NCI-H526 (cell line): ENCODE data around the gene MRO.
"Not testable (repeated sequence)": the region's sequence is repeated elsewhere in the genome, so short reads cannot be mapped to it uniquely, and the experiment has no call there.

ENCODE experiments used
- DNase-seq, 2 experiments: peaks; one replicate each; lab custom pipeline; 2025; lab: John Stamatoyannopoulos, UW

MRO gene

DNA sequence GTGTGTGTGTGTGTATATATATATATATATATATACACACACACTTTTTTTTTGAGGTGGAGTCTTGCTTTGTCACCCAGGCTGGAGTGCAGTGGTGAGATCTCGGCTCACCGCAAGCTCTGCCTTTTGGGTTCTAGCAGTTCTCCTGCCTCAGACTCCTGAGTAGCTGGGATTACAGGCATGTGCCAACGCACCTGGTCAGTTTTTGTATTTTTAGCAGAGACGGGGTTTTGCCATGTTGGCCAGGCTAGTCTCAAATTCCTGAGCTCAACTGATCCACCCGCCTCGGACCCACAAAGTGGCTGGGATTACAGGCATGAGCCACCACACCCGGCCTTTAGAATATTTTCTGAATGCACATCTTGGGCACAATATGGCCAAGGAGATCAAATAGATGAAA lies 13.7 kb upstream of the MRO start:
- not testable (repeated sequence) for DNase-seq

DNA sequence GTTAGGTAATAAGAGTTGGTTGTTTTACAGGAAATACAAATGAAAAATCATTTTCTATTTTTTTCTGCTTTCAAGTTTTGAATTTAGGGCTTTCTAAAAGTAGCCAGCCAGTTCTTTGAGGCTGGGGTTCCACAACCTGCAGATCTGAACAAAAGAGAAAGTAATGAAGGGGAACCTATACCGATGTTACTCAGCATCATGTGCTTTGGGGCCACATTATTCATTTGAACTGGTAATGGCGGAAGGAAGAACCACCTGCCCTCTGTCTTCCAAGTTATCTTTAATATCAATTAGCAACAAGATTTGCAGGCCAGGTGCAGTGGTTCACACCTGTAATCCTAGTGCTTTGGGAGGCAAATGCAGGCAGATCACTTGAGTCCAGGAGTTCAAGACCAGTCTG lies 12.9 kb upstream of the MRO start:
- DNase-seq, result no peak

DNA sequence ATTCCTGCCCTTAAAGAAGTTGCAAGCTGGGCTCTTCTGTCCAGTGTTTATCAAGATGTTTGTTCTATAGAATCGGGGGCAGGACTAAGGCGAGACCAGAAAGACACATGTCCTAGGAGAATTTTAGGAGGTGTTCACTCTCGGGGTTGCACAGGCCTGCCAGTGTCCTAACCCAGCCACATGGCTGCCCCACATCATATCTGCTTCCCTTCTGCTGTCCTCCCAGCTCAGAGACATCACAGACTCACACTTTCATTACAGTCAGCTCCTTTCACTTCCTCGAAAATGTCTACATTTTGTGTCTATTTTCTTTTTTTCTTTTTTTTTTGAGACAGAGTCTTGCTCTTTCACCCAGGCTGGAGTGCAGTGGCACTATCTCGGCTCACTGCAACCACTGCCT lies 10.7 kb upstream of the MRO start:
- no peak for DNase-seq

DNA sequence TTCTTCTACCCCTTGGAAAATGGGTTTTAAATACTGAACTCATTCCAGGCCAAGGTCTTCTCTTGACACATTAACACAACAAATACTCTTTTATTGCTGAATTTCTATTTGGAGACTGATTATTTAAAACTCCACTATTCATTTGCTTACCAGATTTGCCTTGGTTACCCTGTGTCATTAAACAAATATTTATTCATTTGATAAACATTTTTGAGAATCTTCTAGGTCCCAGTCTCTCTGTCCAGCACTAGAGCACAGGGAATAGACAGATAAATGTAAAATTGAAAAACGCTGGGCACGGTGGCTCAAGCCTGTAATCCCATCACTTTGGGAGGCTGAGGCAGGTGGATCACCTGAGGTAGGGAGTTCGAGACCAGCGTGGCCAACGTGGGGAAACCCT lies 9.8 kb upstream of the MRO start:
- DNase-seq, result peak; percentile 14 to 15

DNA sequence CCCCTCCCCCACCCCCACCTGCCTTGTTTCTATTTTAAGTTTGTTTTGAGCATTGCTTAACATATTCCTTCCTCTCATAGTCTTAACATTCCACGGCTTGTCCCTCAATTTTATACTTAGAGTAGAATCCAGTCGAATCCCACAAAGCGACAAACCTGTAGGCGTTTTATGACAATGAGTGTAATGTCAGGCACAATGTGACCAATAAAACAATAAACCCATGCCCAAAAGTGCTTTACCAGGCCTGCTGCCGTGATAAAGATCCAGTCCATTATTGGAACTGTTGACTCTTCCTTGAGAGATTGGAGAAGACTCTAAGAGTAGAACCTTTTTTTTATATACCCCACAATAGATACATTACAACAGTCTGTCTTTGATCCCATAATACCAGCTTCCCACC lies 6.2 kb upstream of the MRO start:
- no peak for DNase-seq

DNA sequence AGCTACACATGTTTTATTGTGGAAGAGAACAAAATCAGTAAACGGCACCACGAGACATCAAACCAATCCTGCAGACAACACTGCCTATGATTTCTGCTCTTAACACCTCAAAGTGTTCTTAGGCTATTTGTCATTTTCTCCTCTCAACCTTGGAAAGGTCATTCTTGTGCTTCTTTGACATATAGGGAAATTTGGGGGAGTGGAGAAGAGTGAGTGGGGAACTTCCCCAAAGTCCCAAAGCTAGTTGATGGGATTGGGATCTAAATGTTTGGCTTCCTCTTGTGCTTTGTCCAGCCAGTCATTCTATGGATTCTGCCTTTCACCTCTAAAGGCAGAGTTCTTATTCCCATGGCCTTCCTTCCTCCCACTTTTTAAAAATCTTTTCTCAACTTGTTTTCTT lies 5.8 kb upstream of the MRO start:
- no peak for DNase-seq

DNA sequence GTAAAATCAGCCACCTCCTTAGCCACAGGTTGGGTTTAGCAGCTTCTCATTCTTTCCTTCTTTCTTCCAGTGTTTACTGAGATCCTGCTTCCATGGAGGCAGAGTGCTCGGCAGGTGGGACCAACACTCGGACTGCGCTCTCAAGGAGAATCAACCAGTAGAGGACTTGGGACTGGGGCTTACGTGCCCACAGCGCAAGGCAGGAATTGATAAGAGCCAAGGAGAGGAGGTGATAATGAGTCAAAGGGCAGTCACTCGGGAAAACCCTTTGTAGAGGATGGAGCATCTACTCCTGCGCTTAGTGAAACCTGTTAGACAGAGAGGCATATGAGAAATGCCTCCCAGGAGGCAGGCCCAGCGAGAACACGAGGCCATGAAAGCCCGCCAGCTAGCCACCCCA lies 2.9 kb upstream of the MRO start:
- no peak for DNase-seq

DNA sequence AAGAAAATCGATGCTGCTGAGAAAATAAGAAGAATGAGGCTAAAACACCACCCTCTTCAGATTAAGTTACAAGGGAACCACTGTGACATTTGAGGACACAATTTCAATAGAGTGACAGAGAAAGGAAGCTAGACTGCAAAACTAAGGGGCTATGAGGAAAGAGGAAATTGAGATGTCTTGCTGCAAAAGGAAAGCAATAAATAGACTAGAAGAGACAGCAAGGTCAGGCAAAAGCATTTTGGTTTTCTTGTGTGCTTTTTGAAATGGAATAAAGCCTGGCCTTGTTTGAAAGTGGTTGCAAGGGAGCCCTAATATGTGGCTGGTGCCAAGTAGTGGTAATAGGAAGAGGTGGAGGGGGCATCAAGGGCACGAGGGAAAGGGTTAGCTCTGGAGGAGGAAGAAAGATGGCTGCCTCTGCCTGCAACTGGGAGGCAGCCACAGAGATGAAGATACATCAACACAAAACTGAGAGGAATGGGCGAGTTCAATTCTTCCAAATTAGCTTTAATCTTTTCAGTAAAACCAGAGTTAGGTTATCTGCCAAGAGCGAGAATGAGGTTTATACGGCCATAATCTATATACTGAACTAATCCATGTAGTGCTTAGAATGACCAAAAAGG lies 1.2 kb upstream of the MRO start:
- DNase-seq, result no peak

DNA sequence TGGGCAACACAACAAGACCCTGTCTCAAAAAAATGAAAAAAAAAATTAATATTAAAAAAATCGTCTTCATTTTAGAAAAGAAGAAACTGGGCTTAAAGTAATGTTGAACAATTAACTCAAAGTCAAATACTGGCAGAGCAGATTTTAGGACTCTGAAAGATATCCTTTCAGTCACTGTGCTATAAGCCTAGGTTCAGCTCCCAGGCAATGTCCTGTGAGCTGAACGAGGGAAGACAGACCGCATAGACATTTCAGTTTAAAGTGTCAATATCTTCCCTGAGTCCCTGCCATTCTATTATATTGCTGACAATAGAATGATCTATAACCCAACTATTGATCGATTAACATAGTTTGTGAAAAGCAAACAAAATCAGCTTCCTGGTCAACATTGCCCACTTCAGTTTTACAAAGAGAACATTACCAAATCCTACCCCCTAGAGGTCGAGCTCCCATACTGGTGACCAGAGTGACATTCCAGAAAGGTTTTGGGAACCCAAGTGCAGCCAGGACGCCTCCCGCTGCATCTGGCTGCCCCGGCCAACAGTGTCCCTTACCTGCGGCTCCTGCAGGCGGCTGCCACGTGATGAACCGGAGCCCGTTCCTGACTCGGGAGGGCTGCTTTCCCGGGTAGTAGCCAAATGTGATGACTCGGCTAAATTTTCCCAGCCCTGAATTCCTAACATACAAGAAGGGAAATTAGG lies 639 bp downstream of the MRO start:
- DNase-seq, result peak; percentile 37 to 78

DNA sequence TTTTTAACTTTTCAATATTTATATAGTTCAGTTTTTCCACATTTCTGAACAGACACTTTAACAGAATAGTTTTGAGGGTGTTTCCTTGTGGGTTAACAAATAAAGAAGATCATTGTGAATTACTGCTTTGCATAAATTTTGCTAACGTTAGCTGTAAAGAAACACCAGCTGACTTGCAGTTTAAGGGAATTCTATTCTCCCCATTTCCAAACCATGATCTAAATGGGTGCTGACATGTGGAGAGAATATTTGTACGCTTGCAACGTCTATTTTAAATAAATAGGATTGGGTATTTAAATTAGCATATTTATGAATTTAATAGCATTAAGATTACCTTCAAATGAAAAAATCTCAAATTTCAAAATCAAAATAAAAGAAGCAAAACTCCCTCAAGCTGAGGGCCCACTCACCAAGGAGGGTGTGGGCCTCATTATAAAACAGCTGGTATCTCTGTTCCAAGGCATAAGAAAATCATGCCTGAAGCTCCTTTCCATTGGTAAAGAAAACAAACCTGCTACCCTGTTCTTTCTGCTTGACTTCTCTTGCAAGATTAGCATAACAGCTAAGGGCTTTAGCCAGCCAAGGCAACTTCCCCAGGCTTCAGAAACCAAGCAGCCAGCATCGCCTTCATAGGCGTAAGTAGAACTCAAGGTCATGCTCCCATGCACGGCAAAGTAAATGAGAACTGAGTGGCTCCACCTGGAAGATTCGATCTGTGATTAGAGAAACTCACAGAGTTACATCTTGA lies 3.2 kb downstream of the MRO start:
- DNase-seq, result peak; percentile 80 to 85

DNA sequence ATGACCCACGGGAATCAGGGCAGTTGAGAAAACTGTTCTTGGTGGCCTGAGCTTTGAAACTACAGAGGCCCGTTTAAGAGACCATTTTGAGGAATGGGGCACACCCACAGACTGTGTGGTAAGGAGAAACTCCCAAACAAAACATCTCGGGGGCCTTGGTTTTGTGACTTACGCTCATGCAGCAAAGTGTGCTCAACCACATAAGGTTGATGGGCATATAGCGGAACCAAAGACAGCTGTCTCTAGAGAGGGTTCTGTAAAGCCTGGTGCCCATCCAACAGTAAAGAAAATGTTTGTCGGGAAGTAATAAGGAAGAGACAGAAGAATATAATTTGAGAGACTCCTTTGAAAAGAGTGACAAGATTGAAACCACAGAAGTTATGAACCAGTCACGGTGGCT lies 5.4 kb downstream of the MRO start:
- no peak for DNase-seq

DNA sequence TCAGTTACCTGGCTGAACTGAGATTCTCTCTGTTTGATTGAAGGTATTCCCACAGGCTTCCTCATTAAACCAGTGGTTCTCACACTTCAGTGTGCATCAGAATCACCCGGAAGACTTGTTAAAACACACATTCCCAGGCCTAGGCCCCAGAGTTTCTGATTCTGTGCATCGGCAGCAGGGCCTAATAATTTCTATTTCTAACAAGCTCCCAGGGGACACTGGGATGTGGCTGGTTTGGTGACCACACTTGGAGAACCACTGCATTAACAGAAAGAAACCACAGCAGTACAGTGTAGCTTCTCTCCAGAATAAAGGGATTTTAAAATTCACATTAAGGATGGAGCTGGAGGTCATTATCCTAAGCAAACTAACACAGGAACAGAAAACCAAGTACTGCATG lies 6.5 kb downstream of the MRO start:
- no peak for DNase-seq

DNA sequence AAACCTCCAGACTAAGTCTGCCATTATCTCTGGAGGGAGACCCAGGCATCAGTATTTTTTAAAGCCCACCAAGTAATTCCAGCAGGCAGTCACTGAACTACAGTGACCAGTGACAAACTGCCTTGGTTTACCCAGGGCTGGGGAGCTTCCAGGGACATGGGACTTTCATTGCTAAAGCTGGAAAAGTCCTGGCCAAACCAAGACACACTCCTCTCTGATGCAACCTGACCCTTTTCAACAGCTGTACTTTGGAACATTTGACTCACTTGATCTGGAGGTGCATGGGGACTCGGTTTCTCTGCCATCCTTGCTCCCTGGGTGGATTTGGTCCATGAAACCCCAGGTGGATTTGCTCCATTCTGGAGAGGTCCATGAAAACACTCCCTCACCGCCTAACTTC lies 7.0 kb downstream of the MRO start:
- DNase-seq, result no peak

DNA sequence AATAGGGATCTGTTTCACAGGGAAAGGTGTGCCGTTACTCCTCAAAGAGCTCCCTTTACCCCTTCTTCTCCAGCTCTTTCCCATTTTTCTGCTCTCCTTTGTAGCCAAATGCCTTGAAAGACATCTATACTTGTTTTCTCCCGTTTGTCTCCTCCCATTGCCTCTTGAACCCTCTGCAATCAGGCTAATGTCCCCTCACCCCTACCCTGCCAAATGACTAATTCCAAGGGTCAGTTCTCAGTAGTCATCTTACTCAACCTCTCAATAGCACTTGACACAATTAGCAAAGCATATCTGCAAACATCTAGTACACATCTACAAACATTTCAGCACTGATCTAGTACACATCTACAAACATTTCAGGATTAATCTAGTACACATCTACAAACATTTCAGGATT lies 12.6 kb downstream of the MRO start:
- DNase-seq, result no peak

DNA sequence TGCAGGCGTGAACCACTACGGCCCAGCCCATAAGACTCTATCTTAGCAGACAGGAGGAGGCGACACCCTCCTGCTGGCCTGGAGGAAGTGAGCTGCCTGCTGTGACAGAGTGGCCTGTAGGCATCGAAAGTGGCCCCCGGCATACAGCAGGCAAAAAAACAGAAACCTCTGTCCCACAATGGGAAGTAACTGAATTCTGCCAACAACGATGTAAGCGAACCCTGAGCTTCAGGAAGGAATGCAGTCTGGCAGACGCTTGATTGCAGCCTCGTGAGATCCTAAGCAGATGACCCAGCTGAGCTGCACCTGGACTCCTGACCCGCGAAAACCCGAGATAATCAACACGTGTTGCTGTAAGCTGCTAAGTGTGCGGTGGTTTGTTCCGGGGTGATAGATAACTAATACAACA lies 13.6 kb downstream of the MRO start:
- DNase-seq, result no peak

DNA sequence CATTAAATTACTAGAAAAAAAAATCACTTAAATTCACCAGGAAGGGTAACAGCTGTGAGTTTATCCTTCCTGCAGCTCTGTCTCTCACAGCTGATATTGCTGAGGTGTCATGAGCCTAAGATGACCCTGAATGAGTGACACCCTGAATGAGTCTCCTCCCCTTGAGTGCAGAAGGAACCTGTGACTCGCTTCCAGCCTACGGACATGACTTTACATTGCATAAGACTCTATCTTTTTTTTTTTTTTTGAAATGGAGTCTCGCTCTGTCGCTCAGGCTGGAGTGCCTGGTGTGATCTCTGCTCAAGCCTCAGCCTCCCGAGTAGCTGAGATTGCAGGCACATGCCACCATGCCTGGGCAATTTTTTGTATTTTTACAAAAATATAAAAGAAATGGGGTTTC lies 14.1 kb downstream of the MRO start:
- DNase-seq, result no peak

DNA sequence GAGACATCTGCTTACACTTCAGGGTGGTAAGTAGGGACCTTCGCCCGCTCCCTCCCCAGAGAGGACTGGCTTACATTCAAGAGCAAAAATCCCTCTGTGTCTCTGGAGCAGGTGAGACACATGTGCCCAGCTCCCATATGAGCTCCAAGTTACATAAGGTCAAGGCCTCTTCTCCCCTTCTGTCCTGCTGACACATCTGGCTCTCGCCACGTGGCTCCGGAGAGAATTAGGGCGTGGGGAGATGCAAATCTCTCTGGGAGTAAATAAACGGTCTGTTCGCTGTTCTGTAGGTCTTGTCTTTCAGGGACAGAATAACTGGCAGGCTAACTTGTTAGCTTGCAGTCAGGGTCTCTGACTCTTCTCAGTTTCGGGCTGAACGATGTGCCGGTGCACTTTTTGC lies 16.2 kb downstream of the MRO start:
- peak; percentile 69 to 75 for DNase-seq

DNA sequence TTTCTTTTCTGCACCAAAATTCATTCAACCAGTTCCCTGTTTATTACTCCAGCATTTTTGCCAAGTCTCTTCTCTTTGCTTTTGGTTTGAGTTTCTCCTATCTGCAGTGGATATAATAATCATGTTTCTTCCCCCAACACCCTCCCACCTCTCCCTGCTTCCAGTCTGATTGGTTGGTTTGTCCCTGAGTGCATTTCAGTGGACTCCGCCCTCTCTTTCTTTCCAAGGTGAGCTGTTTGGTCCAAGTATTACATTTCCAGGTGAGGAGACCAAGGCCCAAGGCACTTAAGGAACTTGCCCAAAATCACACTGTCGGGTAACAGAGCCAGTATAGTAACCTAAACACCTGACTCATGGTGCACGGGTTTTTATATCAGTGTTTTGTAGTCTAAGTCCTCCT lies 17.7 kb downstream of the MRO start:
- DNase-seq, result peak in 1 of 2 experiments; percentile 40

DNA sequence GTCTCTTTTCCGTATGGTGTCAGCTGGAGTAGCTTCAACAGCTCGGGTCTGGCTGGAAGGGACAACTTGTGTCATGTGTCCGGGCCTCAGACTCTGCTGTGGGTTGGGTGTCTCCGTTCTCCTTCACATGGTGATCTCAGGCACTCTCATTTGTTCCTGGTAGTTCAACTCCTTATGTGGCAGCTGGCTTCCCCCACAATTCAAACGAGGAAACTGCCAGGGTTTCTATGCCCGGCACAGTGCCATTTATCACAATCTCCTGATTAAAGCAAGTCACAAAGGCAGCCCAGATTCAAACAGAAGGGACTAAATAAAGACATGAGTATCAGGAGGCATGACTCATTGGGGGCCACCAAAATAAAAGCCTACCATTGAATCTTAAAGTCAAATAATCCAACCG lies 22.7 kb downstream of the MRO start:
- no peak for DNase-seq

DNA sequence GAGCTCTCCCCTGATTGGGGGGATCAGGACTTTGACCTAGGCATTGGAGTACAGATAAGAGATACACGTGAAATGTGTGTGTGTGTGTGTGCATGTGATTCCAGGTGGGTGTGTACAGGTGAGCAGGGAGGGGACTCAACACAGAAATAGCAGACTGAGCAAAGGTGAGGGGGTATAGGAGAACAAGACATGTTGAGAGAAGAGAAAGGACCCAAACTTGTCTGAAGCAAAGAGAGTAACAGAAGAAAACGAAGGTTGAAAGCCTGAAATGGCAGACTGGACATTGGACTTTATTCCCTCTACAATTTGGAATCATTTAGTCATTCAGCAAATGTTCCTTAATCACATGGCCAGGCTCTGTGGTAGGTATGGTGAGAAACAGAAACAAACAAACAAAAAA lies 23.3 kb downstream of the MRO start:
- no peak for DNase-seq

DNA sequence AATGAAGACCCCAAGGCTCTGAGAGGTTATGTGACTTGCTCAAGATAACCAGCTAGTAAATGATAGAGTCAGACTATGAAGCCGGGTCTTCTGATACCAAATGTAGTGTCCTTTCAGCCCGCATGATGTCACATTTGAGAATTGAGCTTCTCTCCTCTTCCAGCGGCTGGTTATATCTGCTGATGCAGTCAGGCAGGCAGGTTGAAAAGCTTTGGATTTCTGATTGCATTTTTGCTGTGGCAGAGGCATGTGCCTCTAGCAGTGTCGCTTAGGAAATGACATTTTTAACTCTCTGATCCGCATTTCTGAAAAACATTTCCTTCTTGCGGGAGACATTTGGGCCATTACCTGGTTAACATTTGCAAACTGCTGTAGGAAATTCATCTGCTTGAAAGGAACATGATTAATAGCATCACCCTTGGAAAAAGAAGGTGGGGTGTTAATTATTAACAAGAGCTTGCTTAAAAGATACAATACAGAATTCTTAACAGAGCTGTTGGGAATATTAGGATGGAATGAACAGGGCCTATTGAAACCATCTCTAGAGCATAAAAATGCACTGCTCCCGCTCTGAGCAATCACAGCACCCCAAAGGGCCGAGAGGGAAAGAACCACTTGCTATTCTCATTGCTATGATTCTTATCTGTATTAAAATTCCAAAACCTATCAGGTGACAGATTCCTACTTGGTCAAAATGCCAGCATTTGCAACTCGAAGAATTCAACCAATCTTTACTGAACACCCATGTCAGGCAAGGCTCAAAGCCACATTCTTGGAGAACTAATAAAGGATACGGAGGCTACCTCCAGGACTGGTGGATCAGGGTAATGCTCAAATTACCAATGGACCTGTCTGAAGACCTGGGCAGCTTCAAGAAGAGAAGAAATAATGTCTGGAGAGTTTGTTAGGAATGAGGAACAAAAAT lies 25.9 kb downstream of the MRO start:
- no peak for DNase-seq

DNA sequence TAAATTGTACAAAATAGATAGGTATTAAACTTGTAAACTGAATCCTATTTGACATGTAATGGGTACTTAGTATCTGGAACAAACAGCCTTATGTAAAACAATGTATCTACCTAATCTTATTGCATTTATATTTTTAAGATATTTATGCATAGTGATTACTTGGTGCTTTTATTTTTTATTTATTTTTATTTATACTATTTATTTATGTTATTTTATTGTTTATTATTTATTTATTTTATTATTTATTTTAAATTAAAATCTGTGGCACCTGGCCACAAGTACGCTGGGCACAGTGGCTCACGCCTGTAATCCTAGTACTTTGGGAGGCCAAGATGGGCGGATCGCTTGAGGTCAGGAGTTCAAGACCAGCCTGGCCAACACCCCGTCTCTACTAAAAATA lies 26.9 kb downstream of the MRO start:
- no peak for DNase-seq
